Breast epithelium (tissue), 3 donors: Measurements from ENCODE around the gene SYNDIG1.

Experiments
- POLR2A ChIP-seq: fragments of 450-650 bp; IDR thresholded peaks from one replicate; pipeline ENCODE4 v1.6.1; 2016; ENCODE audit warnings: antibody characterized with exemption, mild to moderate bottlenecking, moderate library complexity
- POLR2AphosphoS5 ChIP-seq, 3 donors: sonication (generic); formaldehyde crosslinking; IDR thresholded peaks; one replicate each; pipeline ENCODE4 v1.6.1; 2017; ENCODE audit warnings: antibody characterized with exemption in 3 of 3
- TF ChIP-seq, protein P1 (sequence below), 3 donors: fragments of 450-650 bp; IDR thresholded peaks; one replicate each; pipeline ENCODE4 v1.5.1; 2016 to 2017; ENCODE audit warnings: antibody characterized with exemption in 3 of 3, mild to moderate bottlenecking in 3 of 3, moderate library complexity in 3 of 3

DNA sequence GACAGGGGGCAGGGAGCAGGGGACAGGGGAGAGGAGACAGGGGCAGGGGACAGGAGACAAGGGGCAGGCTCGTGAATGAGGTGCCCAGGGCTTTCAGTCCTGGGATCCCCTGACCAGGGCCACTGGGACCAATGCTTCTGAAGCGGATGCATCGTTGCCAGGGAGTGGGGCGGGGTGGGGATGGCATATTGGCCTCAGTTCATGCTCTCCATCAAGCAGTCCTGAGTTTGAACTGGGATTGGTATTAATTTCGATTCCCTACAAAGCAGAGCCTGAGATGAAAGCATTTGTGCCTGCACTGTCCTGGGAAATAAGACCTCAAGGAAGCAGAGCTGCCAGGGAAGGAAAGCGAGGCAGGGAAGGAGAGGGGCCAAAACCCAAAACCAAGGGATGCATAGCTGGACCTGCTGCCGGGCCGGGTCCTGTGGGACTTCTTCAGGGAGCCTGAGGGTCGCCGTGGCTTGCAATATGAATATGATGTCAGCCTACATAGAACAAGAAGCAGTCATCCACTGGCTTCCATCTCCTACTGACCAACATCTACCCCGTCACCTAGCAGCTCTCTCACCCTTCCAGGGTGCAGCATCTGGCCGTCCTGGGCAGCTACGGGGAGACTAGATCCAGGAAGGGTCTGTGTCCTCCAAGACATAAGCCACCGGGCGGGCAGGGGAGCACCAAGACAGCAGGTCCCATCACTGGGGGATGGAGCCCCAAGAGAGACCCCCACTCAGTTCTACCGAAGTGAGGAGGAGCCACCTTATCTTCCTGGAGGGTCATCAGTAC, 233.3 kb downstream of the SYNDIG1 start:
- TF ChIP-seq, protein P1, sequence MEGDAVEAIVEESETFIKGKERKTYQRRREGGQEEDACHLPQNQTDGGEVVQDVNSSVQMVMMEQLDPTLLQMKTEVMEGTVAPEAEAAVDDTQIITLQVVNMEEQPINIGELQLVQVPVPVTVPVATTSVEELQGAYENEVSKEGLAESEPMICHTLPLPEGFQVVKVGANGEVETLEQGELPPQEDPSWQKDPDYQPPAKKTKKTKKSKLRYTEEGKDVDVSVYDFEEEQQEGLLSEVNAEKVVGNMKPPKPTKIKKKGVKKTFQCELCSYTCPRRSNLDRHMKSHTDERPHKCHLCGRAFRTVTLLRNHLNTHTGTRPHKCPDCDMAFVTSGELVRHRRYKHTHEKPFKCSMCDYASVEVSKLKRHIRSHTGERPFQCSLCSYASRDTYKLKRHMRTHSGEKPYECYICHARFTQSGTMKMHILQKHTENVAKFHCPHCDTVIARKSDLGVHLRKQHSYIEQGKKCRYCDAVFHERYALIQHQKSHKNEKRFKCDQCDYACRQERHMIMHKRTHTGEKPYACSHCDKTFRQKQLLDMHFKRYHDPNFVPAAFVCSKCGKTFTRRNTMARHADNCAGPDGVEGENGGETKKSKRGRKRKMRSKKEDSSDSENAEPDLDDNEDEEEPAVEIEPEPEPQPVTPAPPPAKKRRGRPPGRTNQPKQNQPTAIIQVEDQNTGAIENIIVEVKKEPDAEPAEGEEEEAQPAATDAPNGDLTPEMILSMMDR (IDR thresholded peaks at IDR 0.05) = no peak
- no peak for TF ChIP-seq POLR2A
- no peak for TF ChIP-seq POLR2AphosphoS5 (IDR thresholded peaks at IDR 0.05)
